ENCODE results near the gene RNF32.
"Not testable (repeated sequence)": the region's sequence is repeated elsewhere in the genome, so short reads cannot be mapped to it uniquely, and the experiment has no call there.

The RNF32 gene

GRCh38 chr7:156618078-156618779 lies 22.3 kb upstream of the RNF32 start:
- no peak overlapping the region for H3K4me3 ChIP-seq (ENCODE audit: low read depth, low read length)
- H3K9ac ChIP-seq (ENCODE audit: low read depth, low read length): no peak overlapping the region
- no peaks in the 10 kb centered on the region for H3K9me3 ChIP-seq (ENCODE audit: control insufficient read depth, insufficient read depth, low read length)
- no peaks in the 10 kb centered on the region for H3K36me3 ChIP-seq (ENCODE audit: control insufficient read depth, insufficient read depth, low read length)
- H3K4me1 ChIP-seq (ENCODE audit: control insufficient read depth, insufficient read depth, low read length): peaks cover 15% of the 10 kb centered on the region
- H3K27me3 ChIP-seq (ENCODE audit: control insufficient read depth, insufficient read depth, low read length): peaks cover 15% of the 10 kb centered on the region

- Histone ChIP-seq H3K36me3 (ENCODE audit: control insufficient read depth, insufficient read depth, low read length) (no peaks in the 10 kb centered on the region), H3K9me3 (ENCODE audit: control insufficient read depth, insufficient read depth, low read length) (no peaks in the 10 kb centered on the region), H3K9ac (ENCODE audit: low read depth, low read length) (no peak overlapping the region), H3K27me3 (ENCODE audit: control insufficient read depth, insufficient read depth, low read length) (peaks cover 15% of the 10 kb centered on the region), H3K4me1 (ENCODE audit: control insufficient read depth, insufficient read depth, low read length) (peaks cover 15% of the 10 kb centered on the region), H3K4me3 (ENCODE audit: low read depth, low read length) (no peak overlapping the region)
Observed at GRCh38 chr7:156618780-156619367, 21.7 kb upstream of the RNF32 start.

- not testable (repeated sequence) for H3K9ac ChIP-seq (ENCODE audit: low read depth, low read length); H3K36me3 ChIP-seq (ENCODE audit: control insufficient read depth, insufficient read depth, low read length); H3K4me3 ChIP-seq (ENCODE audit: low read depth, low read length); H3K9me3 ChIP-seq (ENCODE audit: control insufficient read depth, insufficient read depth, low read length)
- H3K27me3 ChIP-seq (ENCODE audit: control insufficient read depth, insufficient read depth, low read length): peaks cover 15% of the 10 kb centered on the region
- H3K4me1 ChIP-seq (ENCODE audit: control insufficient read depth, insufficient read depth, low read length): peaks cover 15% of the 10 kb centered on the region
Observed at GRCh38 chr7:156619488-156620290, 20.9 kb upstream of the RNF32 start.

- Histone ChIP-seq H3K36me3 (ENCODE audit: control insufficient read depth, insufficient read depth, low read length) (no peaks in the 10 kb centered on the region), H3K4me1 (ENCODE audit: control insufficient read depth, insufficient read depth, low read length) (peaks cover 15% of the 10 kb centered on the region), H3K27me3 (ENCODE audit: control insufficient read depth, insufficient read depth, low read length) (peaks cover 15% of the 10 kb centered on the region), H3K9me3 (ENCODE audit: control insufficient read depth, insufficient read depth, low read length) (no peaks in the 10 kb centered on the region), H3K9ac (ENCODE audit: low read depth, low read length) (no peak overlapping the region), H3K4me3 (ENCODE audit: low read depth, low read length) (no peak overlapping the region)
Observed at GRCh38 chr7:156620291-156620675, 20.3 kb upstream of the RNF32 start.

- H3K27me3 ChIP-seq (ENCODE audit: control insufficient read depth, insufficient read depth, low read length): peaks cover 10% of the 10 kb centered on the region
- H3K9me3 ChIP-seq (ENCODE audit: control insufficient read depth, insufficient read depth, low read length): no peaks in the 10 kb centered on the region
- peaks cover 10% of the 10 kb centered on the region for H3K4me1 ChIP-seq (ENCODE audit: control insufficient read depth, insufficient read depth, low read length)
- H3K9ac ChIP-seq (ENCODE audit: low read depth, low read length): no peak overlapping the region
- no peak overlapping the region for H3K4me3 ChIP-seq (ENCODE audit: low read depth, low read length)
- H3K36me3 ChIP-seq (ENCODE audit: control insufficient read depth, insufficient read depth, low read length): no peaks in the 10 kb centered on the region
Observed at GRCh38 chr7:156621652-156622051, 18.9 kb upstream of the RNF32 start.

GRCh38 chr7:156625580-156625979 lies 15.0 kb upstream of the RNF32 start:
- no peaks in the 10 kb centered on the region for H3K4me1 ChIP-seq (ENCODE audit: control insufficient read depth, insufficient read depth, low read length)

GRCh38 chr7:156626220-156626895 lies 14.2 kb upstream of the RNF32 start:
- Histone ChIP-seq H3K27me3 (ENCODE audit: control insufficient read depth, insufficient read depth, low read length) (no peaks in the 10 kb centered on the region), H3K36me3 (ENCODE audit: control insufficient read depth, insufficient read depth, low read length) (no peaks in the 10 kb centered on the region), H3K4me1 (ENCODE audit: control insufficient read depth, insufficient read depth, low read length) (no peaks in the 10 kb centered on the region), H3K9ac (ENCODE audit: low read depth, low read length) (no peak overlapping the region), H3K9me3 (ENCODE audit: control insufficient read depth, insufficient read depth, low read length) (no peaks in the 10 kb centered on the region), H3K4me3 (ENCODE audit: low read depth, low read length) (no peak overlapping the region)

More at GRCh38 chr7:156625580-156625979, 15.0 kb upstream of the RNF32 start:
- no peaks in the 10 kb centered on the region for H3K9me3 ChIP-seq (ENCODE audit: control insufficient read depth, insufficient read depth, low read length)
- H3K27me3 ChIP-seq (ENCODE audit: control insufficient read depth, insufficient read depth, low read length): no peaks in the 10 kb centered on the region
- H3K36me3 ChIP-seq (ENCODE audit: control insufficient read depth, insufficient read depth, low read length): no peaks in the 10 kb centered on the region
- H3K9ac ChIP-seq (ENCODE audit: low read depth, low read length): no peak overlapping the region
- no peak overlapping the region for H3K4me3 ChIP-seq (ENCODE audit: low read depth, low read length)

GRCh38 chr7:156628562-156628961 lies 12.0 kb upstream of the RNF32 start:
- H3K4me1 ChIP-seq (ENCODE audit: control insufficient read depth, insufficient read depth, low read length): no peaks in the 10 kb centered on the region
- no peaks in the 10 kb centered on the region for H3K27me3 ChIP-seq (ENCODE audit: control insufficient read depth, insufficient read depth, low read length)
- H3K36me3 ChIP-seq (ENCODE audit: control insufficient read depth, insufficient read depth, low read length): no peaks in the 10 kb centered on the region
- H3K9me3 ChIP-seq (ENCODE audit: control insufficient read depth, insufficient read depth, low read length): no peaks in the 10 kb centered on the region
- H3K4me3 ChIP-seq (ENCODE audit: low read depth, low read length): no peak overlapping the region
- H3K9ac ChIP-seq (ENCODE audit: low read depth, low read length): no peak overlapping the region

- Histone ChIP-seq H3K4me1 (ENCODE audit: control insufficient read depth, insufficient read depth, low read length) (no peaks in the 10 kb centered on the region), H3K9ac (ENCODE audit: low read depth, low read length) (no peak overlapping the region), H3K36me3 (ENCODE audit: control insufficient read depth, insufficient read depth, low read length) (no peaks in the 10 kb centered on the region), H3K4me3 (ENCODE audit: low read depth, low read length) (no peak overlapping the region), H3K9me3 (ENCODE audit: control insufficient read depth, insufficient read depth, low read length) (no peaks in the 10 kb centered on the region), H3K27me3 (ENCODE audit: control insufficient read depth, insufficient read depth, low read length) (no peaks in the 10 kb centered on the region)
Observed at GRCh38 chr7:156629873-156630272, 10.7 kb upstream of the RNF32 start.

- H3K27me3 ChIP-seq (ENCODE audit: control insufficient read depth, insufficient read depth, low read length): no peaks in the 10 kb centered on the region
- H3K4me1 ChIP-seq (ENCODE audit: control insufficient read depth, insufficient read depth, low read length): peaks cover 2% of the 10 kb centered on the region
- H3K36me3 ChIP-seq (ENCODE audit: control insufficient read depth, insufficient read depth, low read length): no peaks in the 10 kb centered on the region
- no peak overlapping the region for H3K9ac ChIP-seq (ENCODE audit: low read depth, low read length)
- H3K4me3 ChIP-seq (ENCODE audit: low read depth, low read length): no peak overlapping the region
- no peaks in the 10 kb centered on the region for H3K9me3 ChIP-seq (ENCODE audit: control insufficient read depth, insufficient read depth, low read length)
Observed at GRCh38 chr7:156634117-156634516, 6.5 kb upstream of the RNF32 start.

GRCh38 chr7:156635529-156636385 lies 4.8 kb upstream of the RNF32 start:
- no peaks in the 10 kb centered on the region for H3K36me3 ChIP-seq (ENCODE audit: control insufficient read depth, insufficient read depth, low read length)
- no peak overlapping the region for H3K9ac ChIP-seq (ENCODE audit: low read depth, low read length)
- H3K4me3 ChIP-seq (ENCODE audit: low read depth, low read length): no peak overlapping the region
- H3K27me3 ChIP-seq (ENCODE audit: control insufficient read depth, insufficient read depth, low read length): peaks cover 4% of the 10 kb centered on the region
- peaks cover 2% of the 10 kb centered on the region for H3K4me1 ChIP-seq (ENCODE audit: control insufficient read depth, insufficient read depth, low read length)
- no peaks in the 10 kb centered on the region for H3K9me3 ChIP-seq (ENCODE audit: control insufficient read depth, insufficient read depth, low read length)
